Anterior cingulate cortex (tissue), 58 donors: Measurements from ENCODE around the gene JAKMIP1.
"Not testable (repeated sequence)": the region's sequence is repeated elsewhere in the genome, so short reads cannot be mapped to it uniquely, and the experiment has no call there.

Source experiments
- DNase-seq, 58 donors: peaks; one replicate each; lab custom pipeline; 2025; lab: John Stamatoyannopoulos, UW

The JAKMIP1 gene

GRCh38 chr4:6024313-6024960 is 175.9 kb downstream of the JAKMIP1 start:
- no peak for DNase-seq

- no peak for DNase-seq
These were observed 176.6 kb downstream of the JAKMIP1 start for GRCh38 chr4:6023731-6024130.

- no peak for DNase-seq
These were observed 177.6 kb downstream of the JAKMIP1 start for GRCh38 chr4:6022607-6023288.

GRCh38 chr4:6021831-6022606 is 178.3 kb downstream of the JAKMIP1 start:
- no peak for DNase-seq

- DNase-seq: peak in 1 of 58 donors; percentile 23
These were observed 179.7 kb downstream of the JAKMIP1 start for GRCh38 chr4:6020613-6021012.

- DNase-seq: peak in 40 of 58 donors; percentile 2 to 65 (median 24)
These were observed 180.8 kb downstream of the JAKMIP1 start for GRCh38 chr4:6019316-6020263.

GRCh38 chr4:6018331-6018730 is 182.0 kb downstream of the JAKMIP1 start, which contains the start of gene C4orf50:
TSS of gene C4orf50 (minus strand) at chr4:6018431.
- DNase-seq: no peak

- peak in 3 of 58 donors; percentile 5 to 52 (median 19) for DNase-seq
These were observed 182.5 kb downstream of the JAKMIP1 start for GRCh38 chr4:6017800-6018199.

GRCh38 chr4:6017030-6017429 is 183.3 kb downstream of the JAKMIP1 start:
- DNase-seq: no peak

- DNase-seq: no peak
These were observed 186.8 kb downstream of the JAKMIP1 start for GRCh38 chr4:6013564-6013963.

- no peak for DNase-seq
These were observed 188.1 kb downstream of the JAKMIP1 start for GRCh38 chr4:6012200-6012599.

- DNase-seq: peak in 46 of 58 donors; percentile 3 to 77 (median 33)
These were observed 188.7 kb downstream of the JAKMIP1 start for GRCh38 chr4:6011686-6012085.

GRCh38 chr4:6011271-6011671 is 189.1 kb downstream of the JAKMIP1 start:
- no peak for DNase-seq

- no peak for DNase-seq
These were observed 189.6 kb downstream of the JAKMIP1 start for GRCh38 chr4:6010789-6011188.

GRCh38 chr4:6009452-6009851 is 190.9 kb downstream of the JAKMIP1 start:
- DNase-seq: no peak

- DNase-seq: no peak
These were observed 191.5 kb downstream of the JAKMIP1 start for GRCh38 chr4:6008766-6009385.

- DNase-seq: no peak
These were observed 192.2 kb downstream of the JAKMIP1 start for GRCh38 chr4:6008092-6008551.

- no peak for DNase-seq
These were observed 195.2 kb downstream of the JAKMIP1 start for GRCh38 chr4:6005175-6005574.

- not testable (repeated sequence) for DNase-seq
These were observed 196.9 kb downstream of the JAKMIP1 start for GRCh38 chr4:6003485-6003884.

GRCh38 chr4:6002926-6003325 is 197.4 kb downstream of the JAKMIP1 start:
- DNase-seq: no peak
